K562 (cell line): ENCODE results near the gene CACNA2D3.

Experiments
- ATF7 ChIP-seq: fragments of 450-650 bp; IDR thresholded peaks from 2 replicates; pipeline ENCODE4 v1.7.1; 2014; ENCODE audit warnings: mild to moderate bottlenecking, moderate library complexity
- FOXJ3 ChIP-seq: sonication (generic); formaldehyde crosslinking; IDR thresholded peaks from 2 replicates; pipeline ENCODE4 v1.4.0; 2020; ENCODE audit warnings: mild to moderate bottlenecking, missing genetic modification reagents
- MED1 ChIP-seq: sonication (generic); formaldehyde crosslinking; IDR thresholded peaks from 2 replicates; pipeline ENCODE4 v1.8.1; 2023; ENCODE audit warnings: missing genetic modification reagents, borderline replicate concordance
- NFE2L1 ChIP-seq: fragments of 450-650 bp; IDR thresholded peaks from 2 replicates; pipeline ENCODE4 v1.6.1; 2016; ENCODE audit warnings: missing genetic modification characterization, low read depth, mild to moderate bottlenecking, missing compliant biosample characterization, moderate library complexity, borderline replicate concordance
- TCF7 ChIP-seq: sonication (generic); IDR thresholded peaks from 2 replicates; pipeline ENCODE4 v1.6.1; 2016; ENCODE audit warnings: antibody characterized with exemption, borderline replicate concordance
- TF ChIP-seq, protein P1 (sequence below): fragments of 250-450 bp; sonication (Bioruptor Pico); IDR thresholded peaks from 2 replicates; pipeline ENCODE4 v1.5.0; 2022; ENCODE audit warnings: mild to moderate bottlenecking
- TF ChIP-seq, protein P2 (sequence below): fragments of 450-650 bp; IDR thresholded peaks from 2 replicates; pipeline ENCODE4 v1.6.1; 2016; ENCODE audit warnings: antibody characterized with exemption

DNA sequence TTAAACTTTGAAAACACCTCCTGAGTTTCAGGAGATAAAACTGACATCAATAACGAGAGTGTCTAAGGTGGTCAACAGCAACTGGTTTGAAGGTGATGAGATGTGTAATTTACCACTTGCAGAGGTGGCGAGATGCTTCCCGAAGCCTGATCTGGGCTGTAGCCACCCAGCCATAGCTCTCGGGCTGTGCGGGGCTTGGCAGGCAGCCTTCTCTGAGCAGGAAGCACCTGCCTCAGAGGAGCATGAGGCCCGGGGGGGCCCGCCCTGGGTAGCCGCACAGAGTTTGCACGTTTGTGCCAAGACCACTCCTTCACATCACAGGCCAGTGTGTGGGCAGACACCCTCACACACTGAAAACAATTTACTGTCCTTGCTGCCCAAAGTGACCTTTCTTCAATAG, 220.3 kb downstream of the CACNA2D3 start:
- TF ChIP-seq NFE2L1 (tag) (no peak), ATF7 (no peak), MED1 (no peak), TCF7 (no peak), FOXJ3 (CRISPR knock-in tag) (no peak)
- TF ChIP-seq, protein P1, sequence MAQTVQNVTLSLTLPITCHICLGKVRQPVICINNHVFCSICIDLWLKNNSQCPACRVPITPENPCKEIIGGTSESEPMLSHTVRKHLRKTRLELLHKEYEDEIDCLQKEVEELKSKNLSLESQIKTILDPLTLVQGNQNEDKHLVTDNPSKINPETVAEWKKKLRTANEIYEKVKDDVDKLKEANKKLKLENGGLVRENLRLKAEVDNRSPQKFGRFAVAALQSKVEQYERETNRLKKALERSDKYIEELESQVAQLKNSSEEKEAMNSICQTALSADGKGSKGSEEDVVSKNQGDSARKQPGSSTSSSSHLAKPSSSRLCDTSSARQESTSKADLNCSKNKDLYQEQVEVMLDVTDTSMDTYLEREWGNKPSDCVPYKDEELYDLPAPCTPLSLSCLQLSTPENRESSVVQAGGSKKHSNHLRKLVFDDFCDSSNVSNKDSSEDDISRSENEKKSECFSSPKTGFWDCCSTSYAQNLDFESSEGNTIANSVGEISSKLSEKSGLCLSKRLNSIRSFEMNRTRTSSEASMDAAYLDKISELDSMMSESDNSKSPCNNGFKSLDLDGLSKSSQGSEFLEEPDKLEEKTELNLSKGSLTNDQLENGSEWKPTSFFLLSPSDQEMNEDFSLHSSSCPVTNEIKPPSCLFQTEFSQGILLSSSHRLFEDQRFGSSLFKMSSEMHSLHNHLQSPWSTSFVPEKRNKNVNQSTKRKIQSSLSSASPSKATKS: no peak
- TF ChIP-seq, protein P2, sequence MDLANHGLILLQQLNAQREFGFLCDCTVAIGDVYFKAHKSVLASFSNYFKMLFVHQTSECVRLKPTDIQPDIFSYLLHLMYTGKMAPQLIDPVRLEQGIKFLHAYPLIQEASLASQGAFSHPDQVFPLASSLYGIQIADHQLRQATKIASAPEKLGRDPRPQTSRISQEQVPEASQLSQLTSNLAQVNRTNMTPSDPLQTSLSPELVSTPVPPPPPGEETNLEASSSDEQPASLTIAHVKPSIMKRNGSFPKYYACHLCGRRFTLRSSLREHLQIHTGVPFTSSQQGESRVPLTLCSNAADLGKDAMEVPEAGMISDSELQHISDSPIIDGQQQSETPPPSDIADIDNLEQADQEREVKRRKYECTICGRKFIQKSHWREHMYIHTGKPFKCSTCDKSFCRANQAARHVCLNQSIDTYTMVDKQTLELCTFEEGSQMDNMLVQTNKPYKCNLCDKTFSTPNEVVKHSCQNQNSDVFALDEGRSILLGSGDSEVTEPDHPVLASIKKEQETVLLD: no peak
